Stimulated activated naive B cell treated with anti-CD40 and anti-IgM and Interleukin-4, amounts not matched to agents 10 μg/mL and 1 μg/mL and 100 μg/mL, for 72 hours (primary cell): ENCODE results near the gene AGPAT2.

Source experiments
- ATAC-seq, 2 donors: fragments of 150-1000 bp; cut with Tn5 transposase; replicated peaks; 2 replicates each; pipeline ENCODE4 v1.10.0; 2021; ENCODE audit warnings: moderate library complexity in 1 of 2
- DNase-seq: peaks from one replicate; pipeline ENCODE4 v3.0.0; 2021
- H3K27ac Mint-ChIP-seq: one replicate; pipeline ENCODE4 v1.8.0; 2022; ENCODE audit warnings: mild to moderate bottlenecking, mixed read lengths
- H3K27me3 Mint-ChIP-seq, 2 donors: one replicate each; pipeline ENCODE4 v1.8.0; 2022; ENCODE audit warnings: mixed read lengths in 2 of 2
- H3K36me3 Mint-ChIP-seq, 2 donors: one replicate each; pipeline ENCODE4 v1.8.0; 2022; ENCODE audit warnings: mixed read lengths in 2 of 2, mild to moderate bottlenecking in 1 of 2
- H3K4me1 Mint-ChIP-seq, 2 donors: one replicate each; pipeline ENCODE4 v1.8.0; 2022; ENCODE audit warnings: mixed read lengths in 2 of 2, mild to moderate bottlenecking in 1 of 2
- H3K4me3 Mint-ChIP-seq, 2 donors: one replicate each; pipeline ENCODE4 v1.8.0; 2022; ENCODE audit warnings: mild to moderate bottlenecking in 2 of 2, mixed read lengths in 2 of 2, moderate library complexity in 1 of 2
- H3K9me3 Mint-ChIP-seq, 2 donors: one replicate each; pipeline ENCODE4 v1.8.0; 2022; ENCODE audit warnings: mixed read lengths in 2 of 2, mild to moderate bottlenecking in 1 of 2

AGPAT2 gene

DNA sequence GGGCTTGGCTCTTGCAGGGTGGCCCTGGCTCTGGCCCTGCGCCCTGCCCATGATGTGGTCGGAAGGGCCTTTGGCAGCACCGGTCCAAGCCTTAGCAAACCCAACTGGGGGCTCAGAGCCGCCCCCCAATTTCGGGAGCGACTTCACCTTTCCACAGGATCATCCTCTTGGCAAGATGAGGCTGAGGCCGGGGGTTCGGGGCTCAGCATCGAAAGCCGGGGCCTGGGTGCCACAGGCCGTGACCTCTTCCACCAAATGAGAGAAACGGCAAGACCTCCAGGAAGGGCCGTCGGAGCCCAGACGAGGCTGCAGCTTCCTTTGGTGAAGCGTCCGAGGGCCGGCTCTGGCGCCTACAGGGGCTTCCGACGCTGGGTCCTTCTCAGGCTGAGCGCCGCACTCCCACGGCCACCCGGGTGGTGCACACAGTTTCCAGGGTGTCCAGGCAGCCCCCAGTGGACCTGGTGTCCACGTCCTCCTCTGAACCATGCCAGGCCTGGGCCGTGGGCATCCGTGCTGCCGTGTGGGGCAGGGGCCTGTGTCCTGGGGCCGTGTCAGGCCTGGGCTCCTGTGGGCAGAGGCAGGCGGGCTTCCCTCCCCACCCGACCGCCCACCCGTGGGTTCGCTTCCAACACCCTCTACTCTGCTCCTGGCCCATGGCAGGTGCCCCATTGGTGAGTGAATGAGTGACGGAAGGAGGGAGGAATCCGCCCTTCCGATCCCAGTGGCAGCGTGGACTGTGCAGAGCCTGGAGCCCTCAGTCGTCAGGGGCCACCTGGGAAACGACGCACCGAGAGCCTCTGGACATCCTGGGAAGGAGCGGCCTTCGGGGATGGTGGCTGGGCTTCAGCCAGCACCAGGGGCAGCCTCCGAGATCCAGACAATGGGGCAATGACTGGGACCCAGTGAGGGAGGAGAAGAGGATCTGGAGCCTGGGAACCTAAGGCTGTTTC lies 5.2 kb upstream of the AGPAT2 start:
- peaks cover 5 to 11% of the 10 kb centered on the region in 2 donors for H3K27me3 Mint-ChIP-seq
- H3K4me3 Mint-ChIP-seq, result no peak overlapping the region
- ATAC-seq, result no peak
- H3K4me1 Mint-ChIP-seq, result peaks cover 15 to 22% of the 10 kb centered on the region in 2 donors
- H3K36me3 Mint-ChIP-seq, result no peaks in the 10 kb centered on the region
- no peaks in the 10 kb centered on the region for H3K9me3 Mint-ChIP-seq
- H3K27ac Mint-ChIP-seq, result no peak overlapping the region
- DNase-seq, result no peak

DNA sequence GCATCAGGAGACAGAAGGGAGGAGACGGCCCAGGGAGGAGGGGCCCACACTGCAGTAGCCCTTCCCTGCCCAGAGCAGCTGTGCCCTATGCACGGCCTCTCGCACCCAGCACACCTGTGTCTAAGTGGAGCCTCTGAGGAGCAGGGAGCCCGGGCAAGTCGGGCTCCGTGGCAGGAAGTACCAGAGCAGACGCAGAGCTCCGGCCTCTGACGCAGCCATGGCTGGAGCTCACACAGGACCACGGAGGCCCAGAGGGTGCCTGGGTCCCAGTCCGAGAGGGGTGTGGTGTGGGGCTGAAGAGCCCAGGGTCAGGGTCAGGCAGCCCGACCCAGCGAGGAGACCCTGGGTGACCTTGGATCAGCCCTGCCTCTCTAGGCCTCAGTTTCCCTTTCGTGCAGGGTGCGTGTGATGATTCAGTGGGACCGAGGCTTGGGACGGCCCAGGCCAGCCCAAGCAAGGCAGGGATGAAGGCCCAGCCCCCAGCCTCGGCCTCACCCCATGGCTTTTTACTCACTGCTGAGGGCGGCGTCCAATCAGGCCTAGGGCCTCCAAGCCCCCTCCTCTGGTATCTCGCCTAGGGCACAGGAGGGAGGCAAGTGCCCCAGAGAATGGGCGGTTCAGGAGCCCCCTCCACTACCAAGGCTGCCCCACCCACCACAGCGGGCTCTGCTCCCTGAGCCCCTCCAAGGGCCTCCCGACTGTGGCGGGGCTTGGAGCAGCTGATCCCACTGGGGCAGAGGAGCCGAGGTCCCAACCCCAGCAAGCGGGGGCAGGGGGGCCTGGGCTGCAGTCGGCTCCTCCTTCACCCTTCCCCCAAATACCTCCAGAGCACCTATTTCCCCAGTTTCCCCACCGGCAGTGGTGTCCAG lies 4.3 kb upstream of the AGPAT2 start:
- DNase-seq (no peak), ATAC-seq (no peak)
- Mint-ChIP-seq H3K4me3 (no peak overlapping the region), H3K9me3 (no peaks in the 10 kb centered on the region), H3K27ac (no peak overlapping the region), H3K27me3 (peaks cover 0 to 6% of the 10 kb centered on the region in 2 donors), H3K36me3 (no peaks in the 10 kb centered on the region), H3K4me1 (peaks cover 10 to 17% of the 10 kb centered on the region in 2 donors)

DNA sequence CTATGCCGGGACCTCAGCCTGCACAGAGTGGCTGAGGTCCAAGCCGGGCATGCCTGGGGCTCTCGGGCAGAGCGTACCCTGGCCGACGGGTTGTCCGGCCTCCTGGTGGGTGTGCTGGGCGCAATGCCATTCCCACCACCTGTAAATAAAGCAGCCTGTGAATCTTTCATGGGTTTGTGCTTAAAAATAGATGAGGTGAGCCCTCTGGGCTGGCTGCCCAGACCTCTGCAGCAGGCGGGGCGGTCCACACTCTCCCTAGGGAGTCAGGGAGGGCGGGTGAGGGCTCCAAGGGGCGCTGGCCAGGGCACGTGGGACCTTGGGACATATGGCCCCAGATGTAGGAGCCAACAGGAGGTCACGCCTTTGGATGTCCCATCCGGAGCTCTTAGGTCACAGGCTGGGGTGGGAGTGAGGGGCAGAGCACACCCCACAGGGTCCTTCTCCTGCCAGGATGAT lies 3.6 kb upstream of the AGPAT2 start:
- Mint-ChIP-seq H3K4me3 (no peak overlapping the region), H3K9me3 (no peaks in the 10 kb centered on the region)

DNA sequence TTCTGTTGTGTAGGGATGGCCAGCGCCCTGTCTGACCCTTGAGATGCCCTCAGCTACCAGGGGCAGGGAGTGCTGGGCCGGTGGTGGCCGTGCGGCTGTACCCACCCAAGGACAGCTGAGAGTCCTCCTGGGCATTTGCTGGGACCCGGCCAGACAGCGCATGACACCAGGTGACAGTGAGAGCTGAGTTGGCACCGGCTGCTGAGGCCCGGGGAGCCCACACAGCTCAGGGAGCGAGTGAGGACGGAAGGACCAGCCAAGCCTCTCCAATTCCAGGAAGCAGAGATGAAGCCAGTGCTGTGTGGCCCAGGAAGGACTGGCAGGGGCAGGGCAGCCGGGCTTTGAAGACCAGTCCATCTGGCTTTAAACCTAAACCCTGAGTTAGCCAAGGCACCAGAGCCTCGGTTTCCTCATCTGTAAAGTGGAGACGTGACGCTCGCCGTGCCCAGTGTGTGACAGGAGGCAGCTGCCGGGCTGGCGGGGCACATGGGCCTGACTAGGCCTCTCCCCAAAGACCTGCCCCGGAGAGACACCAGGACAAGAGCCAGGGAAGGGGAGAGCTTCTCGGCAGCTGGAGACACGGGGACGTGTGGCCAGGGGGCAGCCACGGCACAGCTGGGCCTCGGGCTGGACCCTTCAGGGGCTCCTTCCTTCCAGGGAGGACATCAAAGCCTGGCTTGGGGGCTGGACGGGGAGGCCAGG lies 3.0 kb upstream of the AGPAT2 start:
- H3K4me3 Mint-ChIP-seq, result no peak overlapping the region
- ATAC-seq, result no peak
- peaks cover 0 to 3% of the 10 kb centered on the region in 2 donors for H3K27me3 Mint-ChIP-seq
- H3K9me3 Mint-ChIP-seq, result no peaks in the 10 kb centered on the region
- H3K4me1 Mint-ChIP-seq, result peaks cover 13 to 19% of the 10 kb centered on the region in 2 donors
- H3K36me3 Mint-ChIP-seq, result no peaks in the 10 kb centered on the region
- no peak overlapping the region for H3K27ac Mint-ChIP-seq
- no peak for DNase-seq

More for the DNA sequence above, 3.6 kb upstream of the AGPAT2 start:
- H3K27ac Mint-ChIP-seq, result no peak overlapping the region
- DNase-seq (no peak), ATAC-seq (no peak)
- H3K27me3 Mint-ChIP-seq, result peaks cover 0 to 4% of the 10 kb centered on the region in 2 donors
- peaks cover 12 to 18% of the 10 kb centered on the region in 2 donors for H3K4me1 Mint-ChIP-seq
- H3K36me3 Mint-ChIP-seq, result no peaks in the 10 kb centered on the region

DNA sequence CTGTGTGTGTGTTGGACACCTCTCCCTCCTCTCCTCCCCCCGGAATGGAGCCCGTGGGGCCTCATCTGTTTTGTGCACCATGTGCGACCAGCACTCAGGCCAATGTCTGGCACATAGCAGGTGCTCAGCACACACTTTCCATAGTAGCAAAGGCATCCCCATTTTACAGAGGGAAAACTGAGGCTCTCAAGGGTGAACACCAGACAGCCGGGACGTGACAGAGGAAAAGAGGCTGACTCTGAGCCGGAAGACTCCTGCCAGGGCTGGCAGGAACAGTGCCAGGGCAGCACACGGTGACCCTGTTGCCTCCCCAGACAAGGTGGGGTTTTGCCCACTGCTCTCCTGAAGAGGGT lies 1.8 kb upstream of the AGPAT2 start:
- Mint-ChIP-seq H3K4me1 (peaks cover 13 to 19% of the 10 kb centered on the region in 2 donors), H3K4me3 (no peak overlapping the region), H3K36me3 (no peaks in the 10 kb centered on the region), H3K27ac (no peak overlapping the region), H3K9me3 (no peaks in the 10 kb centered on the region), H3K27me3 (peaks cover 0 to 3% of the 10 kb centered on the region in 2 donors)
- ATAC-seq (no peak), DNase-seq (no peak)

DNA sequence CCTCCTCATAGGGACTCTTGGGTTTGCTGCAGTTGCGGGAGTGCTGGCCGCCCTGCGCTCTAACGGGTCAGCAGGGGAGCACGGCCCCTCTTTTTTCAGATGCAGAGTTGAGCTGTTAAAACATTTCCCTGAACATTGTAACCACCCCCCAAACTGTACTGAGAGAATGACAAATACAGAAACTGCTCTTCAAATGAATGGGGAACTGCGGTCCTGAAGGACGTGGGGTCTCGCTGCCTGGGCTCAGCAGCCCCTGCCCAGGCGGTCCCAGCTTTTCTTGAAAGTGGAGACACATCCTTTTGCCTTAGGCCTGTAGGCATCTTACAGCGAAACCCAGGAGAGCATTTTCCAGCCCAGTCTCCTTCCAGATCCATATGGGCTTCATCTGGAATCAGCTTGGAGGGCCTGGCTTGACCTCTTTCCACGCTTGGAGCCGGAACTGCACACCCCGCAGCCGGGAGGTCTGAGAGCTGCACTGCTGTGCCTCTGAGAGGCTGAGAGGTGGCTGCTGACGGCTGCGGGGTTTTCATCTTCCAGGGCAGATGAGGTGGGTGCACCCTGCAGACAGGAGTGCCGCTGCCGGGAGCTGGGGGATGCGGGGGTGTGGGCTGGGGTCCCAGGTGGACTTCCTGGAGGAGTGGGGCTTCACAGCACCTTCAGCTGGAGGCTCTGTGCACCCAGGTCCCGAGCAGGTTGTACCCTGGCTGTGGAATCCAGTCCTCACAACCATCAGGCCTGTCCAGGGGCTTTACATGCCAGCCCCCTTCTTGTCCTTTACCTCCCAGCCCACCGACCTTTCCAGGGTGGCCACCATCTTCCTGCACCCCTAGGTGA lies 1.2 kb upstream of the AGPAT2 start:
- Mint-ChIP-seq H3K27ac (no peak overlapping the region), H3K4me1 (peaks cover 13 to 19% of the 10 kb centered on the region in 2 donors), H3K4me3 (peak overlapping the region; percentile 36 to 64), H3K36me3 (no peaks in the 10 kb centered on the region), H3K27me3 (peaks cover 0 to 3% of the 10 kb centered on the region in 2 donors), H3K9me3 (no peaks in the 10 kb centered on the region)
- ATAC-seq (peak; percentile 18 to 31), DNase-seq (no peak)

DNA sequence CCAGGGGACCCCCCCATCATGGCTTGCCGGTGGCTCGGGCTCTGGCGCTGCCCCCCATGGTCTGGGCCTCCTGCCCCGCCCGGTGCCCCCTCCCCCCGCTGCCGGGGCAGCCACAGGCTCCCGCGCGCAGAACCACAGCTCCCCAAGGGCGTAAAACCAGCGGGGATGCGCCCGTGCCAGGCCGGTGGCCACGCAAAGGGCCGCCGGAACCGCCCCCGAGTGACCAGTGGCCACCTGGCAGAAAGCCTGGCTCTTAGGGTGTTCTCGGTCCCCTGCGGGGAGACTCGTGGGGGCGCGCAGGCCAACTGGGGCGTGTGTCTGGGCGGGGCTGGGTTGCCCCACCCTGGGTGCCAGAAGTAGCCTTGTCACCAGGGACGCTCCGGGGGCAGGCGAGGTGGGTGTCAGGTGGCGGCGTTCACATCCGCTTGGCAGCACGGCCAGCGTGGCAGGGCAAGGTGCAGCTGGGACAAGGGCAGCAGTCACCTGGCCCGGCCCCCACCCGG lies 515 bp upstream of the AGPAT2 start:
- peak; percentile 10 to 12 for ATAC-seq
- H3K36me3 Mint-ChIP-seq, result no peaks in the 10 kb centered on the region
- H3K27me3 Mint-ChIP-seq, result peaks cover 0 to 3% of the 10 kb centered on the region in 2 donors
- H3K4me3 Mint-ChIP-seq, result peak overlapping the region; percentile 36 to 64
- no peaks in the 10 kb centered on the region for H3K9me3 Mint-ChIP-seq
- H3K27ac Mint-ChIP-seq, result no peak overlapping the region
- H3K4me1 Mint-ChIP-seq, result peaks cover 10 to 19% of the 10 kb centered on the region in 2 donors
- no peak for DNase-seq

DNA sequence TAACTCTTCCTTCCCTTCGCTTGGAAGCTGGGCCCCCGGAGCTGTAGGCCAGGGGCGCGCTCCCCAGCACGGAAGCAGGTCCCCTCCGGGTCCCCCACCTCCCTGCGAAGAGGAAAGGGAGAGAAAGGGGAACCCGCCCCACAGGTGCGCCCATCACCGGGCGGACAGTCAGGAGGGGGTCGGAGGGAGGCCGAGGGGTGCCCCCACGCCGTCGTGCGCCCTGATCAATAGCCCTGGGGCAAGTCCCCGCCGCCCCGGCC lies 793 bp downstream of the AGPAT2 start:
- H3K9me3 Mint-ChIP-seq, result no peaks in the 10 kb centered on the region
- no peak overlapping the region for H3K27ac Mint-ChIP-seq
- no peaks in the 10 kb centered on the region for H3K36me3 Mint-ChIP-seq
- H3K4me3 Mint-ChIP-seq, result peak overlapping the region; percentile 82 to 86
- peaks cover 10 to 19% of the 10 kb centered on the region in 2 donors for H3K4me1 Mint-ChIP-seq
- H3K27me3 Mint-ChIP-seq, result peaks cover 0 to 3% of the 10 kb centered on the region in 2 donors
- peak; percentile 7 to 12 for ATAC-seq
- DNase-seq, result no peak

DNA sequence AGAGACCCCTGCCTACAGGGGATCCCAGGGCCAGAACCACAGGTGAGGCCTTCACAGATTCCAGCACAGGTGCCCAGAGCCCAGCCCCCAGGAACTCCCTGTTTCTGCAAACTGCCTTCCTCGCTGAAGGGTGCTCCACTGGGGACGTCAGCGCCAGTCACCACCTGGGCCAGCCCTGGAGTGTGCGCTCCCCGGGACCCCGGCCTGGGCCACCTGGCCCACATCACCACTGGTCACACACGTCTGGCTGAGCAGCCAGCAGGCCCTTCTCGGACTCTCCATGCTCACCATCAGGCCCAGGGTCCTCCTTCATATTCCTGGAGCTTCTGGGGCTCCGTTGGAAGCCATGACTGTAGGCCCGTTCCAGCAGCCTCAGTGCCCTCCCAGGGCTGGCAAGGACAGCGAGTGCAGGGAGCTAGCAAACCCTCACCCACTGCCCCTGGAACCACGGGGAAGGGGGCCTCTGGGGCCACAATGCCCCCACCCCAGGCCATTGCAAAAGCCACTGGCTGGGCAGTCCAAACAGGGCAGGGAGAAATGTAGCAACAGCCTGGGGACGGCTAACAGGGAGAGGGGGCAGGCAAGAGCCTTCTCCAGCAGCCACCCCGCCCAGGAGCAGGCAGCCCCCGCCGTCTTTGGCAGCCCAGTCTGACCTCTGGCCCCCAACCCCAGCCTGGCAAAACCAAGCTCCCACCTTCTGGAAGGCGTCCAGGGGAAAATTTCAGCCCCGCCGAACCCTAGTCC lies 1.3 kb downstream of the AGPAT2 start:
- no peak for DNase-seq
- no peak for ATAC-seq
- Mint-ChIP-seq H3K36me3 (no peaks in the 10 kb centered on the region), H3K9me3 (no peaks in the 10 kb centered on the region), H3K27me3 (peaks cover 0 to 3% of the 10 kb centered on the region in 2 donors), H3K4me3 (peak overlapping the region; percentile 82 to 86), H3K27ac (peak overlapping the region; percentile 77), H3K4me1 (peaks cover 10 to 19% of the 10 kb centered on the region in 2 donors)

DNA sequence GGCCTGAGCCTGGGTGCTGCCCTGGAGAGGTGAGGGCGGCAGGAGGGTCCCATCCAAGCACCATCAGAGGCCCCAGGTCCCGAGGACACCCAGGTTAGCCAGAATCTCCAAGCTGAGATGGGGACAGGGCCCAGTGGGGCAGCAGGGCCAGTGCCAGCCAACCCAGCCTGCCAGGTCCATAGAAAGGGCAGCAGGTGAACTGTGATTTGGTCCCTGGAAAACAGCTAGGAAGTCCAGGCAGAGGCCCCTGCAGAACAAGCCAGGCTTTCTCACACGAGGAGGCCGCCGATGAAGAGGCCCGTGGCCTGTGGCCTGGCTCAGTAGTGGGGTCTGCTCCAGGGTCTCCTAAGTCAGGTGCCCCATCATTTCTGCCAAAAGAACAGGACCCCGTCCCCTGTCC lies 2.0 kb downstream of the AGPAT2 start:
- ATAC-seq (no peak), DNase-seq (no peak)
- Mint-ChIP-seq H3K27ac (no peak overlapping the region), H3K4me1 (peaks cover 10 to 19% of the 10 kb centered on the region in 2 donors), H3K36me3 (no peaks in the 10 kb centered on the region), H3K9me3 (no peaks in the 10 kb centered on the region), H3K27me3 (peaks cover 0 to 2% of the 10 kb centered on the region in 2 donors), H3K4me3 (peak overlapping the region in 1 of 2 donors; percentile 86)

DNA sequence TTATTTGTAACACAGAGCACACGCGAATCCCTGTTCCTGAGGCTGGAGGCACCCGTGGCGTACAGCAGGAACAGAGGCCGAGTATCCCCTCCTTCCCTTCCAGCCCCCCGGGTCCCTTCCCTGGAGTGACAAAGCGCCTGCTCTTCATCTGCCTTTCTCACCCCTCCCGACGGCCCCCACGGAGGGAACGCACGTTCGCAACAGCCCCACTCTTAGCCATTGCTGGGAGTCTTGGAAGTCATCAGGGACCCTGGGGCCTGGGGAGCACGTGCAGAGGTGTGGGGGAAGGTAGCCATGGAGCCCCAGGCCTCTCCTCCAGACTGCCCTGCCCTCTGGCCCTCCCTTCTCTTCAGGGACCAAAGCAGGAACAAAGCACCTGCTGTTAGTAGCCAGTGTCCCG lies 2.5 kb downstream of the AGPAT2 start:
- H3K27me3 Mint-ChIP-seq, result no peaks in the 10 kb centered on the region
- no peak overlapping the region for H3K27ac Mint-ChIP-seq
- peak overlapping the region in 1 of 2 donors; percentile 8 for H3K4me3 Mint-ChIP-seq
- H3K4me1 Mint-ChIP-seq, result peaks cover 8 to 19% of the 10 kb centered on the region in 2 donors
- no peaks in the 10 kb centered on the region for H3K9me3 Mint-ChIP-seq
- DNase-seq (no peak), ATAC-seq (no peak)
- H3K36me3 Mint-ChIP-seq, result no peaks in the 10 kb centered on the region

DNA sequence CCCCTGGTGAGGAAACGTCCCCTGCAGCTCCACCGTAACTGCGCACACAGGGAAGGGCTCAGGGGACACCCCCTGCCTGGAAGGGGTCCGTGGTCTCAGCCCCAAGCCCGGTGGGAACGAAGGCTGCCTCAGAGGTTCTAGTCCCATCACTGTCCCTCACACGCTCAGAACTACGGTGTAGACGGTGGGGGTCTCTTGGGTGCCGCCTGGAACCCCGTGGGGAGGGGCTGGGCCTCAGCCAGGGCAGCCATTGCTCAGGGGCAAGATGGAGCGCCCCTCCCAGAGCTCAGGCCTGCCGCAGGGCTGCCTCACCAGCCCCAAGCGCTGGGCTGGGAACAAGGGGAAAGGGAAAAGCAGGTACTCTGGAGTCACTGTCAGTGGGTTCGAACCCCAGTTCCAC lies 2.9 kb downstream of the AGPAT2 start:
- ATAC-seq (no peak), DNase-seq (no peak)
- peaks cover 12 to 24% of the 10 kb centered on the region in 2 donors for H3K4me1 Mint-ChIP-seq
- no peak overlapping the region for H3K27ac Mint-ChIP-seq
- H3K4me3 Mint-ChIP-seq, result no peak overlapping the region
- peaks cover 0 to under 1% of the 10 kb centered on the region in 2 donors for H3K36me3 Mint-ChIP-seq
- H3K27me3 Mint-ChIP-seq, result no peaks in the 10 kb centered on the region
- H3K9me3 Mint-ChIP-seq, result no peaks in the 10 kb centered on the region

DNA sequence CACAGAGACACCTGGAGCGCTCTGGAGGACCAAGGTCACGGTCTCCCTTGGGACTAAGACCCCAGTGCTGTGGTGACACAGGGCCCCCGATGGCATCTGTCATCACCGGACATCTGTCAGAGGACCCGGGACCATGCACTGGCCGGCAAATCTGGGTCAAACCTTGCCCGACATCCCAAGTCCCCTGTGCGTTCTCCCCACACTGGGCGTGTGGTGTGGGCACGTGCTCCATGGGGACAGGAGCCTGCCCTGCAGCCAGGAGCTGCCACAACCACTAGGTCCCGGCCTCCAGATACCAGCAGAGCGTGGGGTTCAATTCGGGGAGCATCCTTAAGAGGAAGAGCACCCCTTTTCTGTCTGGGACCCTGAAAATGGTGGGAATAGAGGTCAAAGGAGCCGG lies 3.5 kb downstream of the AGPAT2 start:
- H3K36me3 Mint-ChIP-seq, result peaks cover 0 to 1% of the 10 kb centered on the region in 2 donors
- H3K4me3 Mint-ChIP-seq, result no peak overlapping the region
- peaks cover 15 to 29% of the 10 kb centered on the region in 2 donors for H3K4me1 Mint-ChIP-seq
- no peak for DNase-seq
- no peaks in the 10 kb centered on the region for H3K27me3 Mint-ChIP-seq
- H3K9me3 Mint-ChIP-seq, result no peaks in the 10 kb centered on the region
- H3K27ac Mint-ChIP-seq, result no peak overlapping the region
- ATAC-seq, result no peak
